Gastrocnemius medialis (tissue), 4 donors: ENCODE data around the gene SAV1.

Experiments
- POLR2A ChIP-seq, 2 donors: fragments of 450-650 bp; IDR thresholded peaks; one replicate each; pipeline ENCODE4 v1.6.1; 2017; ENCODE audit warnings: antibody characterized with exemption in 2 of 2, mild to moderate bottlenecking in 2 of 2, moderate library complexity in 2 of 2
- TF ChIP-seq, protein P1 (sequence below), 5 experiments: fragments of 450-650 bp in 3 of 5; fragments of 200-600 bp in 2 of 5; sonication (generic) in 2 of 5; IDR thresholded peaks in 4 of 5; conservative IDR thresholded peaks in 1 of 5; 1 replicate in 4 of 5; 2 replicates in 1 of 5; pipeline ENCODE4 v1.5.1; 2016 to 2019; ENCODE audit warnings: antibody characterized with exemption in 5 of 5, mild to moderate bottlenecking in 3 of 5, moderate library complexity in 3 of 5

DNA sequence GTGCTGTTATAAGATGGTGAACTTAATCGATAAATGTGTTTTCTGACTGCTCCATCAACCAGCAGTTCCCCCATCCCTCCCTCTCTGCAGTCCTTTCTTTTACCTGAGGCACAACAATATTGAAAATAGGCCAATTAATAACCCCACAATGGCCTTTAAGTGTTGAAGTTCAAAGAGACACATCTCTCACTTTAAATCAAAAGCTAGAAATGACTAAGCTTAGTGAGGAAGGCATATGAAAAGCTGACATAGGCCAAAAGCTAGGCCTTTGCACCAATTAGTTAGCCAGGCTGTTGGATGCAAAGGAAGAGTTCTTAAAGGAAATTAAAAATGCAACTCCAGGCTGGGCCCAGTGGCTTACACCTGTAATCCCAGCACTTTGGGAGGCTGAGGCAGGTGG lies 43.7 kb downstream of the SAV1 start:
- TF ChIP-seq POLR2A (IDR thresholded peaks at IDR 0.05) = no peak
- TF ChIP-seq, protein P1, sequence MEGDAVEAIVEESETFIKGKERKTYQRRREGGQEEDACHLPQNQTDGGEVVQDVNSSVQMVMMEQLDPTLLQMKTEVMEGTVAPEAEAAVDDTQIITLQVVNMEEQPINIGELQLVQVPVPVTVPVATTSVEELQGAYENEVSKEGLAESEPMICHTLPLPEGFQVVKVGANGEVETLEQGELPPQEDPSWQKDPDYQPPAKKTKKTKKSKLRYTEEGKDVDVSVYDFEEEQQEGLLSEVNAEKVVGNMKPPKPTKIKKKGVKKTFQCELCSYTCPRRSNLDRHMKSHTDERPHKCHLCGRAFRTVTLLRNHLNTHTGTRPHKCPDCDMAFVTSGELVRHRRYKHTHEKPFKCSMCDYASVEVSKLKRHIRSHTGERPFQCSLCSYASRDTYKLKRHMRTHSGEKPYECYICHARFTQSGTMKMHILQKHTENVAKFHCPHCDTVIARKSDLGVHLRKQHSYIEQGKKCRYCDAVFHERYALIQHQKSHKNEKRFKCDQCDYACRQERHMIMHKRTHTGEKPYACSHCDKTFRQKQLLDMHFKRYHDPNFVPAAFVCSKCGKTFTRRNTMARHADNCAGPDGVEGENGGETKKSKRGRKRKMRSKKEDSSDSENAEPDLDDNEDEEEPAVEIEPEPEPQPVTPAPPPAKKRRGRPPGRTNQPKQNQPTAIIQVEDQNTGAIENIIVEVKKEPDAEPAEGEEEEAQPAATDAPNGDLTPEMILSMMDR (IDR thresholded peaks at IDR 0.05 in 4 of 5, conservative IDR thresholded peaks at IDR 0.05 in 1 of 5) = no peak
